NCI-H1417 (cell line): ENCODE data around the gene TMA7.

Source experiments
- DNase-seq, 3 experiments: peaks; one replicate each; lab custom pipeline; 2025; lab: John Stamatoyannopoulos, UW

TMA7 gene

GRCh38 chr3:48409291-48410201 lies 30.5 kb upstream of the TMA7 start:
- DNase-seq = no peak

GRCh38 chr3:48410205-48411040 lies 29.6 kb upstream of the TMA7 start:
- no peak for DNase-seq

- DNase-seq = no peak
Observed at GRCh38 chr3:48411041-48411588, 28.9 kb upstream of the TMA7 start.

- DNase-seq = no peak
Observed at GRCh38 chr3:48411606-48412374, 28.3 kb upstream of the TMA7 start.

- DNase-seq = no peak
Observed at GRCh38 chr3:48412375-48413001, 27.6 kb upstream of the TMA7 start.

- DNase-seq = no peak
Observed at GRCh38 chr3:48413086-48413485, 27.0 kb upstream of the TMA7 start.

GRCh38 chr3:48413611-48414010 lies 26.4 kb upstream of the TMA7 start:
- DNase-seq = no peak

GRCh38 chr3:48414376-48415250 lies 25.4 kb upstream of the TMA7 start:
- DNase-seq = no peak

- DNase-seq = no peak
Observed at GRCh38 chr3:48415251-48415953, 24.7 kb upstream of the TMA7 start.

GRCh38 chr3:48416091-48416505 lies 24.0 kb upstream of the TMA7 start:
- DNase-seq = no peak

GRCh38 chr3:48416546-48416945 lies 23.5 kb upstream of the TMA7 start:
- DNase-seq = no peak

GRCh38 chr3:48417529-48418108 lies 22.4 kb upstream of the TMA7 start:
- no peak for DNase-seq

GRCh38 chr3:48418140-48418539 lies 21.9 kb upstream of the TMA7 start:
- DNase-seq = no peak

GRCh38 chr3:48418651-48419050 lies 21.4 kb upstream of the TMA7 start:
- DNase-seq = no peak

GRCh38 chr3:48419149-48419548 lies 20.9 kb upstream of the TMA7 start:
- DNase-seq = no peak

GRCh38 chr3:48419597-48419996 lies 20.5 kb upstream of the TMA7 start:
- no peak for DNase-seq

- DNase-seq = no peak
Observed at GRCh38 chr3:48420561-48420960, 19.5 kb upstream of the TMA7 start.

- no peak for DNase-seq
Observed at GRCh38 chr3:48422272-48422671, 17.8 kb upstream of the TMA7 start.

- no peak for DNase-seq
Observed at GRCh38 chr3:48422681-48423080, 17.4 kb upstream of the TMA7 start.
